Lung microvascular endothelial cell (primary cell): ENCODE data around the gene FIP1L1. TPM values are rescaled to one million over a fixed set of nuclear protein-coding genes. Genes with fewer than 3 reads are reported as not detected.

Experiments
- DNase-seq, 2 donors: peaks; one replicate each; pipeline versions ENCODE4 v3.0.0 to v3.0.0-alpha.2; 2010; ENCODE audit warnings: low read depth in 2 of 2
- total RNA-seq: library from RNA; depleted of rRNA; stranded (reverse); fragments of >200 nt; gene quantifications from 2 replicates; pipeline ENCODE4 v1.2.1, GENCODE V29; 2014

FIP1L1 gene
- total RNA-seq, 1 donor from 2014 or later, result 61.3 TPM

GRCh38 chr4:53476232-53477037 is 99.0 kb downstream of the FIP1L1 start:
- DNase-seq, result no peak

GRCh38 chr4:53477038-53477565 is 99.7 kb downstream of the FIP1L1 start:
- no peak for DNase-seq

GRCh38 chr4:53477636-53478035 is 100.2 kb downstream of the FIP1L1 start:
- DNase-seq, result no peak

- peak in 1 of 2 donors; percentile 51 for DNase-seq
Measured at GRCh38 chr4:53478671-53479456, 101.4 kb downstream of the FIP1L1 start.

GRCh38 chr4:53479736-53480525 is 102.5 kb downstream of the FIP1L1 start:
- DNase-seq, result no peak

- no peak for DNase-seq
Measured at GRCh38 chr4:53480909-53481308, 103.5 kb downstream of the FIP1L1 start.

GRCh38 chr4:53481586-53481985 is 104.1 kb downstream of the FIP1L1 start:
- no peak for DNase-seq

- no peak for DNase-seq
Measured at GRCh38 chr4:53483250-53483649, 105.8 kb downstream of the FIP1L1 start.

- DNase-seq, result no peak
Measured at GRCh38 chr4:53484911-53485657, 107.6 kb downstream of the FIP1L1 start.

GRCh38 chr4:53485658-53486040 is 108.2 kb downstream of the FIP1L1 start:
- DNase-seq, result no peak

- DNase-seq, result no peak
Measured at GRCh38 chr4:53487766-53488165, 110.3 kb downstream of the FIP1L1 start.

GRCh38 chr4:53489279-53489889 is 111.9 kb downstream of the FIP1L1 start:
- DNase-seq, result peak in 1 of 2 donors; percentile 62

- peak in 1 of 2 donors; percentile 77 for DNase-seq
Measured at GRCh38 chr4:53490161-53490956, 112.9 kb downstream of the FIP1L1 start.

- DNase-seq, result peak; percentile 80 to 93
Measured at GRCh38 chr4:53490965-53491622, 113.7 kb downstream of the FIP1L1 start.

GRCh38 chr4:53494851-53495250 is 117.4 kb downstream of the FIP1L1 start:
- no peak for DNase-seq

- DNase-seq, result peak in 1 of 2 donors; percentile 59
Measured at GRCh38 chr4:53497487-53498244, 120.2 kb downstream of the FIP1L1 start.

- DNase-seq, result peak in 1 of 2 donors; percentile 69
Measured at GRCh38 chr4:53498706-53499105, 121.3 kb downstream of the FIP1L1 start.

GRCh38 chr4:53499791-53500190 is 122.3 kb downstream of the FIP1L1 start:
- no peak for DNase-seq
